HG03103 (cell line): ENCODE data around the gene HUWE1.
"Not testable (repeated sequence)": the region's sequence is repeated elsewhere in the genome, so short reads cannot be mapped to it uniquely, and the experiment has no call there.

Experiments used
- ATAC-seq: cut with Tn5 transposase; IDR thresholded peaks from one replicate; pipeline ENCODE4 v1.9.1; 2021; ENCODE audit warnings: low read depth; ENCODE audit not compliant: unreplicated experiment

Gene HUWE1

DNA sequence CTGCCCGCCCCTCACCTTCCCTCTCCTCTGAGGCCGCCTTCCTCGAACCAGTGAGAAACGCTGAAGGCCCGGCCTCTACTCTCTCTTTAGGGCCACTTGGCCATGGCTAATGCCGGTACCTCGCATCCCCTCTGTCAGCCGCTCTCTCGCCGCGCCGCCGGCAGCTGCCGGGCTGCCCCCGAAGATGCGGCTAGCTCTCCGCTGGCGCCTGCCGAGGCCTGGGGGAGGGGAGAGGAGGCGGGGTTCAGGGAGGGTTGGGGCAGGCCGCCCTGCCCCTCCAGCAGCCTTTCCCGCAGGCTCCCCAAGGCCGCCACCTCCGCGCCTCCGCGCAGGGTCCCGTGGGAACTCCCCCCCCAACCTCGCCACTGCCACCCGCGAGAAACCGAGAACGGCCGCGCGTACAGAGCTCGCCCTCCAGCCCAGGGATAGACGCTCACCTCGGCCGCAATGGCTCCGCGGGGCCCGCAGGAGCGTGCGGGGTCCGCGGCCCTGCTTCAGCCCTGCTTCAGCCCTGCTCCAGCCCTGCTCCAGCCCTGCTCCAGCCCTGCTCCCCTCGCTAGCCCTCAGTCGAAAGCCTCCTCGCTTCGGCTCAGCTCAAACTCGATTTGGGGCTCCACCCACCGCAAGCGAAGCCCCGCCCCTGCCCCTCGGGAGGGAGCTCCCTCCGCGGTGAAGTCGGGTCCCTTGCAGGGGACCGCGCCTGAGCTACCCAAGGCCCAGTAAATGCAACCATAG is at the start of gene HUWE1:
TSS of gene HUWE1 (minus strand) at position 569 of the 735 bp plus-strand sequence. CDS start 32,612 bp downstream, outside the sequence.
- peak; percentile 34 for ATAC-seq

GRCh38 chrX:53732797-53733196 is 46.3 kb upstream of the HUWE1 start:
- no peak for ATAC-seq

- ATAC-seq: no peak
These were observed 43.2 kb upstream of the HUWE1 start for GRCh38 chrX:53729751-53730150.

- ATAC-seq: no peak
These were observed 42.0 kb upstream of the HUWE1 start for GRCh38 chrX:53728506-53728905.

GRCh38 chrX:53724872-53725271 is 38.4 kb upstream of the HUWE1 start:
- ATAC-seq: no peak

- ATAC-seq: no peak
These were observed 36.9 kb upstream of the HUWE1 start for GRCh38 chrX:53723381-53723780.

GRCh38 chrX:53721610-53722009 is 35.1 kb upstream of the HUWE1 start:
- ATAC-seq: not testable (repeated sequence)

DNA sequence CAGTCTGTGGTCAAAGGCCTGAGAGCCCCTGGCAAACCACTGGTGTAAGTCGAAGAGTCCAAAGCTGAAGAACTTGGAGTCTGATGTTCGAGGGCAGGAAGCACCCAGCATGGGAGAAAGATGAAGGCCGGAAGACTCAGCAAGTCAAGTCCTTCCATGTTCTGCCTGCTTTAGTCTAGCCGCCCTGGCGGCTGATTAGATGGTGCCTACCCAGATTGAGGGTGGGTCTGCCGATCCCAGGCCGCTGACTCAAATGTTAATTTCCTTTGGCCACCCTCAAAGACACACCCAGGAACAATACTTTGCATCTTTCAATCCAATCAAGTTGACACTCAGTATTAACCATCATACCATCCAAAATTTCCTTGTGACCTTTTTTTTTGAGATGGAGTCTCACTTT is 33.1 kb upstream of the HUWE1 start:
- ATAC-seq: not testable (repeated sequence)

DNA sequence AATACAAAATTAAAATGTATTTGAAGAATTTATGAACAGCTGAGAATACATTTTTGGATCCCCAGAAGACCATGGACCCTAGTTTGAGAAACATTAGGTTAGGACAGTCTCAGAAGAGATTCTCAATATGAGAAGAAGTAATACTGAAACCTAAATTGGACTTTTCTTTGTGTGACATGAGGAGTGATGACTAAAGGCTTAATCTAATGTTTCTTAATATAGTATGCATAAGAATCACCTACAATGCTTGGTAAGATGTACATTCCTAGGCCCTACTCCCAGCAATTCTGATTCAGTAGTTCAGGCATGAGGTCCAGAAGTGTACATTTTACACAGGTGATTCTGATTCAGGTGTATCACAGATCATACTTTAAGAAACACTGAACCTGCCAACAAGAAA is 31.6 kb upstream of the HUWE1 start:
- no peak for ATAC-seq

DNA sequence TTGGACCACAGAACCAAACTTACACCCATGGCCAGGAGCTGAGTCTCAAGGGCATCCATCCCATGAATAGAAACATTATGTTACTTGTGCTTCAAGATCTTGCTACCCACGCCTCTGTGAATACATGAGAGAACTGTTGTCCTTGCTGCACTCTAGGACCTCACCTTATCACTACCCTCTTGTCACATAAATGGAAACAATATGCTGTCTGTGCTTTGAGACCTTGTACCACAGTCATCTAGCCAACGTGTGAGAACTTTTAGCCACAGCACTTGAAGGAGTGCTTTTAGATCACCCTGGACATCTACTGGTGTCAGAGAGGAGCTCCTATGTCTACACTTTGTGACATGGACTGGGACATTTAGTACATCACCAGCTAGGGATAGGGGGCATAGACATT is 30.7 kb upstream of the HUWE1 start:
- no peak for ATAC-seq

DNA sequence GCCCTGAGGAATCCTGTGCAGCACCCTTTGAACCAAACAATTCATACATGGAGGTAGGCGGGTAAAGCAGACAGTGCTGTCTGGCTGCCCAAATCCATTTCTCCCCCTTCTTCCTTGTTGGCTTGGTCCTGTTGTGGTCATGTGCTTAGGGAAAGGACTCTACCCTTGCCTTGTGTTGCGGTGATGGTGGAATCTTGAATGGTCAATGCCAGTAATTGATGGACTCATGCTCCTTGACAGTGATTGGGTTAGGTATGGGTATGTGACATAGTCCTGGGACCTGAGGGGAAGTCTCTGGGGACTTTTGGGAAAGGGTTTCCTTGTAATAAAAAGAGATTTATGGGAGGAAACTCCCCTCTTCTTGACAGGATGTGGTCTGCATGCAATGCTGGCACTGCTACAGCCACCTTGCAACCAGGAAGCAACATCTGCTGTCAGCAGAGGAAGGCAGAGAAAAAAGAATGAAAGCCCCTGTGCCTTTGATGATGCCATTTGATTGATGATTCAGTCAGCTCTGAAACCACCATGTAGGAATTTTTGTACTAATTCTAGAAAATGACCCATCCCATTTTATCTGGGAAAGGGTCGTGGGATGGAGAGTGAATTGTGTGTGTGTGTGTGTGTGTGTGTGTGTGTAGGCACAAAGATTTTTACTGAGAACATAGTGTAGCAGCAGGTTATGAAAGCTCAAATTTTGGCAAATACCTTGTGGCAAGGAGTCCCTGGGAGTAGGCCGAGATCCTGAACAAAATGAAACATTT is 30.0 kb upstream of the HUWE1 start:
- no peak for ATAC-seq

- ATAC-seq: no peak
These were observed 28.9 kb upstream of the HUWE1 start for GRCh38 chrX:53715346-53715924.

- peak; percentile 72 for ATAC-seq
These were observed 28.2 kb upstream of the HUWE1 start for GRCh38 chrX:53714580-53715345.

GRCh38 chrX:53713987-53714579 is 27.6 kb upstream of the HUWE1 start:
- no peak for ATAC-seq

GRCh38 chrX:53711436-53711835 is 24.9 kb upstream of the HUWE1 start:
- ATAC-seq: no peak

GRCh38 chrX:53704854-53705253 is 18.3 kb upstream of the HUWE1 start:
- ATAC-seq: no peak

GRCh38 chrX:53704294-53704693 is 17.8 kb upstream of the HUWE1 start:
- ATAC-seq: peak; percentile 74

DNA sequence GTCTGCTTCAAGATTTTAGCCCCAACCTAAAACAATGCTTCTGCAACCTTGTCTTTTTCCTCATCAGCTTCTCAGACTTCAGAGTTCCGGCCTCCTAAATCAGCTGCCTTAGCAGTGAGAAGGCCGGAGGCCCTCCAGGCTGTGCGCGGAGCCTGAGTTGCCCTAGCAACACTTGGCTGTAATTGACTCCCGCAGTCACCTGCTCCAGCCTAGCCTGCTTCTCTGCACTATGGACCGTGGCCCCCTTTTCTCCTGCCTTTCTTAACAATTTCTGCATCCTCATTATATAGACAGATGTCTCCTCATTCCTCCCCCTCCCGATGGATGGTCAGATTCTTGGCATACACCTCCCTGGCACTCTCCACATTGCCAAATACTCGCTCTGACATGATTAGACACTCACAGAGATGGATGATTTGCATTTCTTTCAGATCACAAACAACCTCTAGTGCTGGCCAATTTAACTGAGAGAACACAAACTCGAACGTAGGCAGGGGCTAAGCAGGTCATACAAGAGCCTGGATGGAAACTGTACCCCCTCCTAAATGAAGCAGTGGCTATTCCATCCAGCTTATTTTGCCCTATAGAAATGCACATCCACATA is 9.5 kb upstream of the HUWE1 start:
- ATAC-seq: no peak

DNA sequence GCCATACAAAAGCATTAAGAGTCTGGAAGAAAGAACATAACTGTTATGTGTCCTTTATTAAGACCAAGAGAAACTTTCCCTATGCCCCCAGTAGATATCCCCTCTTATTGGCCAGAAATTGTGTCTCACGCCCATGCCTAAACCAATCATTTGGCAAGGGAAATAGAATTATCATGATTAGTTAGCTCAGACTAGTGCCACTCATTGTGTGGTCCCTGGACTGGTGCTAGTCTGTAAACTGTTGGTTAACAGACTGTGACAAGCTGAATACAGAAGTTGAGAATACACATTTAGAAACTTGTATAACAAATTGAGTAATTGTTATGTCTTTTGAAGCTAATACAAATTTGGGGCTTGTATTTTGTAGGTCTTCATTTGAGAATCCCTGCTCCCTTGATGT is 8.1 kb upstream of the HUWE1 start:
- ATAC-seq: no peak

DNA sequence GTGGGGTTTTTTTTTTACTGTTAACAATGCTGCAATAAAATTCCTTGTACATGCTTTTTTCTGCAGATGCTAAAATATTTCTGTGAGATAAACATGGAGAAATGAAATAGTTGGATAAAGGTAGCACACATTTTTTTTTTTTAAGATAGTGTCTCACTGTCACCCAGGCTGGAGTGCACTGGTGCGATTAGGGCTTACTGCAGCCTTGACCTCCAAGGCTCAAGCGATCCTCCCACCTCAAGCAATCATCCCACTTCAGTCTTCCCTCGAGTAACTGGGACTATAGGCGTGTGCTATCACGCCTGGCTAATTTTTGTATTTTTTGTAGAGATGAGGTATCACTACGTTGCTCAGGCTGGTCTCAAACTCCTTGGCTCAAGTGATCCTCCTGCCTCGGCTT is 1.8 kb upstream of the HUWE1 start:
- ATAC-seq: no peak
